Smooth muscle cell (in vitro differentiated cells): ENCODE data around the gene PTCHD4. TPM values are rescaled to one million over a fixed set of nuclear protein-coding genes. Genes with fewer than 3 reads are reported as not detected.

ENCODE experiments used
- DNase-seq: peaks from one replicate; lab custom pipeline; 2025; ENCODE audit not compliant: unreplicated experiment; lab: John Stamatoyannopoulos, UW
- H2AFZ ChIP-seq: fragments of 200-600 bp; sonication (generic); 2 replicates; pipeline ENCODE4 v1.6.0; 2016; ENCODE audit warnings: antibody characterized with exemption, low read depth, mild to moderate bottlenecking
- H3F3A ChIP-seq: fragments of 200-600 bp; sonication (generic); 2 replicates; pipeline ENCODE4 v1.6.0; 2017; ENCODE audit warnings: antibody characterized with exemption, low read depth
- H3K27ac ChIP-seq: fragments of 200-600 bp; sonication (generic); 2 replicates; pipeline ENCODE4 v1.5.1; 2016; ENCODE audit warnings: low read depth, mild to moderate bottlenecking
- H3K27me3 ChIP-seq: fragments of 200-600 bp; sonication (generic); 2 replicates; pipeline ENCODE4 v1.6.1; 2016; ENCODE audit warnings: low read depth, mild to moderate bottlenecking
- H3K36me3 ChIP-seq: fragments of 200-600 bp; sonication (generic); 2 replicates; pipeline ENCODE4 v1.5.1; 2016; ENCODE audit warnings: low read depth
- H3K4me1 ChIP-seq: fragments of 200-600 bp; sonication (generic); 2 replicates; pipeline ENCODE4 v1.5.1; 2016; ENCODE audit warnings: low read depth
- H3K4me2 ChIP-seq: fragments of 200-600 bp; sonication (generic); 2 replicates; pipeline ENCODE4 v1.6.0; 2016; ENCODE audit warnings: mild to moderate bottlenecking
- H3K4me3 ChIP-seq: fragments of 200-600 bp; sonication (generic); 2 replicates; pipeline ENCODE4 v1.5.1; 2016; ENCODE audit warnings: mild to moderate bottlenecking
- H3K79me2 ChIP-seq: fragments of 200-600 bp; sonication (generic); 2 replicates; pipeline ENCODE4 v1.6.0; 2016; ENCODE audit warnings: low read depth, mild to moderate bottlenecking
- H3K9ac ChIP-seq: fragments of 200-600 bp; sonication (generic); 2 replicates; pipeline ENCODE4 v1.6.0; 2016; ENCODE audit warnings: low read depth
- H3K9me3 ChIP-seq: fragments of 200-600 bp; sonication (generic); replicated peaks from 2 replicates; pipeline ENCODE4 v1.5.1; 2016; ENCODE audit warnings: low read depth
- H4K20me1 ChIP-seq: fragments of 200-600 bp; sonication (generic); 2 replicates; pipeline ENCODE4 v1.6.0; 2016; ENCODE audit warnings: low read depth
- CTCF ChIP-seq: fragments of 200-600 bp; sonication (generic); IDR thresholded peaks from 2 replicates; pipeline ENCODE4 v1.5.1; 2017; ENCODE audit warnings: borderline replicate concordance, mild to moderate bottlenecking, antibody characterized with exemption; ENCODE audit not compliant: insufficient read depth, poor library complexity, severe bottlenecking
- WGBS: methylation state at CpG from one replicate; pipeline ENCODE4 v1.1.7; 2016; ENCODE audit warnings: low lambda C conversion rate; 5-methylcytosine and 5-hydroxymethylcytosine counted together
- polyA plus RNA-seq: library from polyadenylated mRNA; unstranded; fragments of >200 nt; fragmentation: Nextera tagmentation; extraction: Ambion mirVana; gene quantifications from 2 replicates; pipeline ENCODE4 v1.2.1, GENCODE V29; 2016
- total RNA-seq: library from RNA; depleted of rRNA; stranded (reverse); fragments of >200 nt; gene quantifications from 2 replicates; pipeline ENCODE4 v1.2.3, GENCODE V29; 2014

The PTCHD4 gene
- total and polyA plus RNA-seq, 2 experiments from 2014 or later, result 5.7 to 11.6 TPM

GRCh38 chr6:48100588-48100895 lies 10.5 kb downstream of the PTCHD4 start:
- Histone ChIP-seq H2AFZ (no peak overlapping the region), H4K20me1 (peaks cover 81% of the 10 kb centered on the region), H3K4me1 (no peaks in the 10 kb centered on the region), H3K4me2 (peak overlapping the region; percentile 22), H3K27me3 (no peaks in the 10 kb centered on the region), H3K27ac (no peak overlapping the region), H3K9me3 (no peaks in the 10 kb centered on the region), H3F3A (no peaks in the 10 kb centered on the region), H3K79me2 (peaks cover 9% of the 10 kb centered on the region), H3K4me3 (no peak overlapping the region), H3K36me3 (no peaks in the 10 kb centered on the region), H3K9ac (no peak overlapping the region)
- no peak for TF ChIP-seq CTCF
- 50% methylated on average over 4 of the region's 4 CpGs for WGBS
- DNase-seq, result no peak

GRCh38 chr6:48099713-48100587 lies 11.0 kb downstream of the PTCHD4 start:
- H3K4me2 ChIP-seq, result peak overlapping the region; percentile 22
- H3K4me1 ChIP-seq, result no peaks in the 10 kb centered on the region
- no peaks in the 10 kb centered on the region for H3K9me3 ChIP-seq
- no peak for DNase-seq
- no peaks in the 10 kb centered on the region for H3F3A ChIP-seq
- H3K4me3 ChIP-seq, result no peak overlapping the region
- no peak overlapping the region for H3K9ac ChIP-seq
- H3K36me3 ChIP-seq, result no peaks in the 10 kb centered on the region
- peaks cover 83% of the 10 kb centered on the region for H4K20me1 ChIP-seq
- H3K27me3 ChIP-seq, result no peaks in the 10 kb centered on the region
- H2AFZ ChIP-seq, result no peak overlapping the region
- peaks cover 9% of the 10 kb centered on the region for H3K79me2 ChIP-seq
- H3K27ac ChIP-seq, result no peak overlapping the region
- WGBS, result 63% methylated on average over 3 of the region's 3 CpGs
- TF ChIP-seq CTCF, result no peak

DNA sequence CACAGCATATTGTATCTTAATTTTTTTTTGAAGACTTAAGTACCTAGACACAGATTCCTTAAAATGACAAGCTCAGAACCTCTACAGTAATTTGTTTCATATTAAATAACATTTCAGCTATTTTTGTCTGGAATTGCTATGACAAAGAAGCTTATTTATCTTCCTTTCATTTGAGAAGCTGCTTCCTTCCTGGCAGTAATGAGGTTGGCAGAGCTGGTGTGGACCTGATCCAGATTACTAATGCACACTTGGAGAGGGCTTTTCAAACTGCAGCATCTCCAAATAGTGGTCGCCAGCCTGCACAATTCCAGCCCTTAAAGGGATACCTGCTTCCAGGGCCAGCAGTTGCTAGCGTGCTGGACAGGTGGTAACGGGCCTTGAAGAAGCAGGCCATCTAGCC lies 12.1 kb downstream of the PTCHD4 start:
- H3K9me3 ChIP-seq, result no peaks in the 10 kb centered on the region
- TF ChIP-seq CTCF, result no peak
- no peak overlapping the region for H2AFZ ChIP-seq
- no peak overlapping the region for H3K9ac ChIP-seq
- no peaks in the 10 kb centered on the region for H3F3A ChIP-seq
- no peak overlapping the region for H3K4me2 ChIP-seq
- no peak overlapping the region for H3K27ac ChIP-seq
- H3K27me3 ChIP-seq, result no peaks in the 10 kb centered on the region
- no peaks in the 10 kb centered on the region for H3K36me3 ChIP-seq
- H3K79me2 ChIP-seq, result peaks cover 6% of the 10 kb centered on the region
- DNase-seq, result no peak
- WGBS, result 90% methylated on average over 3 of the region's 3 CpGs
- H3K4me1 ChIP-seq, result no peaks in the 10 kb centered on the region
- no peak overlapping the region for H3K4me3 ChIP-seq
- H4K20me1 ChIP-seq, result peaks cover 93% of the 10 kb centered on the region
